ENCODE measurements around the gene PDGFB. TPM values are rescaled to one million over a fixed set of nuclear protein-coding genes. Genes with fewer than 3 reads are reported as not detected.

The PDGFB gene
- total and polyA plus RNA-seq, 10 donors = 1.7 to 20.5 (median 8.5) TPM

GRCh38 chr22:39174498-39175352 lies 70.1 kb downstream of the PDGFB start:
- H3K27me3 ChIP-seq (replicated peaks in 1 of 7) = peaks cover 0 to 5% (median 0%) of the 10 kb centered on the region in 7 donors
- intact Hi-C loops (cut with DNase I; ENCODE audit: low total_unique reads) = loop anchor here (10.0 kb wide), 1 partner anchor 340 kb away; no protein-coding TSS in a partner anchor
- peak overlapping the region in 2 of 8 donors; percentile 13 to 52 for H3K4me3 ChIP-seq
- peak; percentile 95 for DNase-seq
- WGBS, 5 donors = 19 to 22% (median 21%) methylated on average over 19 to 22 of the region's 22 CpGs
- H3K4me1 ChIP-seq = peaks cover 43 to 95% (median 90%) of the 10 kb centered on the region in 6 donors
- H3K9me3 ChIP-seq = no peaks in the 10 kb centered on the region
- TF ChIP-seq POLR2A (IDR thresholded peaks at IDR 0.05) (no peak), POLR2AphosphoS5 (IDR thresholded peaks at IDR 0.05) (peak; percentile 66 to 79 (median 75))
- H3K27ac ChIP-seq = peak overlapping the region; percentile 71 to 94 (median 88)
- H3K36me3 ChIP-seq = no peaks in the 10 kb centered on the region

- 47 to 64% (median 53%) methylated on average over 10 to 11 of the region's 11 CpGs for WGBS, 5 donors
- H3K27ac ChIP-seq = peak overlapping the region; percentile 71 to 94 (median 88)
- intact Hi-C loops (cut with DNase I; ENCODE audit: low total_unique reads) = loop anchor here (2.0 to 10.0 kb wide), 2 partner anchors 63 to 341 kb away; no protein-coding TSS in a partner anchor
- no peaks in the 10 kb centered on the region for H3K9me3 ChIP-seq
- H3K4me1 ChIP-seq = peaks cover 39 to 87% (median 83%) of the 10 kb centered on the region in 6 donors
- H3K36me3 ChIP-seq = no peaks in the 10 kb centered on the region
- TF ChIP-seq POLR2AphosphoS5 (IDR thresholded peaks at IDR 0.05) (peak in 1 of 3 donors; percentile 60), POLR2A (IDR thresholded peaks at IDR 0.05) (no peak)
- peaks cover 0 to 8% (median 0%) of the 10 kb centered on the region in 7 donors for H3K27me3 ChIP-seq (replicated peaks in 1 of 7)
- peak; percentile 82 for DNase-seq
- peak overlapping the region in 2 of 8 donors; percentile 13 to 52 for H3K4me3 ChIP-seq
Observed at GRCh38 chr22:39173787-39174497, 70.8 kb downstream of the PDGFB start.

Other genes with a start within 250 kb of the PDGFB start
- gene APOBEC3C, start 230.7 kb downstream of the PDGFB start, total RNA-seq = 10 to 100 TPM; 23.5 to 72.4 (median 54.2) TPM
- gene APOBEC3C, start 230.7 kb downstream of the PDGFB start, polyA plus RNA-seq = 10 to 100 TPM; 42.8 to 60.3 (median 45.2) TPM
- gene APOBEC3D, start 223.9 kb downstream of the PDGFB start, total RNA-seq = 10 to 100 TPM; 14.8 to 23.6 (median 17.6) TPM
- gene APOBEC3D, start 223.9 kb downstream of the PDGFB start, polyA plus RNA-seq = 10 to 100 TPM in 1 of 3 donors, 1 to 10 TPM in 2; 4.5 to 12.7 (median 6.8) TPM
- gene APOBEC3F, start 204.1 kb downstream of the PDGFB start, total RNA-seq = 10 to 100 TPM; 11.4 to 31.5 (median 27.6) TPM
- 10 to 100 TPM in 1 of 3 donors, 1 to 10 TPM in 2; 5.4 to 17.2 (median 7.9) TPM for gene APOBEC3F, start 204.1 kb downstream of the PDGFB start, polyA plus RNA-seq
- 10 to 100 TPM; 44.3 to 72.8 (median 53.7) TPM for gene APOBEC3G, start 167.7 kb downstream of the PDGFB start, total RNA-seq
- 10 to 100 TPM; 50.9 to 53.1 (median 51.0) TPM for gene APOBEC3G, start 167.7 kb downstream of the PDGFB start, polyA plus RNA-seq
- gene APOBEC3H, start 147.7 kb downstream of the PDGFB start, total RNA-seq = 1 to 10 TPM in 5 of 7 donors, under 1 TPM in 1, not detected in 1; 0.70 to 3.8 (median 2.2) TPM
- gene APOBEC3H, start 147.7 kb downstream of the PDGFB start, polyA plus RNA-seq = 1 to 10 TPM; 1.8 to 3.4 (median 2.3) TPM
- 10 to 100 TPM; 50.9 to 99.4 (median 64.6) TPM for gene CBX7, start 92.3 kb downstream of the PDGFB start, total RNA-seq
- gene CBX7, start 92.3 kb downstream of the PDGFB start, polyA plus RNA-seq = 10 to 100 TPM; 20.2 to 62.0 (median 26.8) TPM
- gene RPL3, start 74.6 kb upstream of the PDGFB start, total RNA-seq = 1,000 to 10,000 TPM; 1,607 to 2,098 (median 1,685) TPM
- gene RPL3, start 74.6 kb upstream of the PDGFB start, polyA plus RNA-seq = 1,000 to 10,000 TPM; 4,418 to 6,240 (median 4,821) TPM
- gene SYNGR1, start 105.0 kb upstream of the PDGFB start, total RNA-seq = 10 to 100 TPM in 4 of 7 donors, 1 to 10 TPM in 3; 8.0 to 32.3 (median 16.1) TPM
- 10 to 100 TPM in 2 of 3 donors, 1 to 10 TPM in 1; 9.5 to 35.1 (median 10.5) TPM for gene SYNGR1, start 105.0 kb upstream of the PDGFB start, polyA plus RNA-seq
- 10 to 100 TPM; 19.3 to 34.8 (median 25.0) TPM for gene TAB1, start 154.8 kb upstream of the PDGFB start, total RNA-seq
- gene TAB1, start 154.8 kb upstream of the PDGFB start, polyA plus RNA-seq = 10 to 100 TPM; 12.4 to 20.2 (median 12.6) TPM
- gene MGAT3, start 212.0 kb upstream of the PDGFB start, total RNA-seq = 10 to 100 TPM in 4 of 7 donors, 1 to 10 TPM in 3; 8.1 to 14.4 (median 10.6) TPM
- gene MGAT3, start 212.0 kb upstream of the PDGFB start, polyA plus RNA-seq = 1 to 10 TPM; 1.3 to 4.2 (median 1.5) TPM